Stimulated activated CD8-positive, alpha-beta memory T cell treated with anti-CD3 and anti-CD28 coated beads, Interleukin-7, amount 100 ng/mL, for 4 hours (primary cell): ENCODE measurements around the gene RIPK3.

Experiments used
- DNase-seq, 2 donors: peaks; one replicate each; pipeline ENCODE4 v3.0.0-alpha.2; 2020; ENCODE audit warnings: low read depth in 2 of 2

Gene RIPK3

DNA sequence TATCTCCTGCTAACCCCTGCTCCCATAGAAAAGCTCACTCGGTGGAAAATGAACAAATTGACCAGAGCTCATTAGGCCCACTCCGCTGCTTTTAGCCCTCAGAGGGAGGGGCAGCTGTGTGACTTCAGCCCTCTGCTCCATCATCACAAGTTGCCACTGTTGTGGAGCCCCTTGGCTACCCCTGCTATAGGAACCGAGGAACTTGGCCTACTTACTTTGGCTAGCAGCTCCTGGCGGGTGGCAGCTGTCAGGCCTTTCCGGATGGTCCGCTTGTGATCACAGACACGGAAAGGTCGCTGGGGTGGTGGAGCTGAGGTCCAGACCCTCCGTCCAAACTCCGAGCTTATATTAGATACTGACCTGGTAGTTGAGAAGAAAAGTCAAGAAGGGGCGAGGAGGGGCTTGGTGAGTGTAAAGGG lies 32.6 kb downstream of the RIPK3 start:
- no peak for DNase-seq

- DNase-seq = no peak
Observed at GRCh38 chr14:24304019-24304387, 35.8 kb downstream of the RIPK3 start.

- no peak for DNase-seq
Observed at GRCh38 chr14:24300326-24300980, 39.3 kb downstream of the RIPK3 start.

GRCh38 chr14:24299255-24300191 lies 40.3 kb downstream of the RIPK3 start, which contains the start of the genes DHRS1 and NOP9:
Gene DHRS1, minus strand, starts transcription at chr14:24299780. Its CDS starts 674 bp downstream, at chr14:24299106.
Gene NOP9, plus strand, starts transcription at chr14:24299850. Its CDS starts 105 bp downstream, at chr14:24299955.
- peak; percentile 85 for DNase-seq

DNA sequence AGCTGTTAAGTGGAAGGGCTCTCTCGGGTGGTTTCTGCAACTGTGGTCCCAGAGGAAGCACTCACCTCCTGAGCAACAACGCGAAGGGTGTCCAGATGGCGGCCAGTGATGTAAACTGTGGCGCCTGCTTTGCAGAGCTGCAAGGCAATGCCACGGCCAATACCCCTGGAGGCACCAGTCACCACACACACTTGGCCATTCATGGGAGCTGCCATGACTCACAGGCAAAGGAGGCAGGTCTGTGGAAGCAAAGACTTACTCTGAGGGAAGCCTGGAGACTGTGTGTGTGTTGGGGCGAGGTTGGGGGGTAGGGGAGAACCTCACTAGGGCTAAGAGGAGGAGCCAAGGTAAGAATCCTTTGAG lies 40.9 kb downstream of the RIPK3 start:
- no peak for DNase-seq

GRCh38 chr14:24297190-24297964 lies 42.4 kb downstream of the RIPK3 start:
- DNase-seq = no peak

GRCh38 chr14:24296341-24297157 lies 43.2 kb downstream of the RIPK3 start:
- peak; percentile 52 to 64 for DNase-seq

- no peak for DNase-seq
Observed at GRCh38 chr14:24293525-24293924, 46.3 kb downstream of the RIPK3 start.

- DNase-seq = no peak
Observed at GRCh38 chr14:24292118-24292807, 47.5 kb downstream of the RIPK3 start.

- DNase-seq = no peak
Observed at GRCh38 chr14:24291446-24292117, 48.2 kb downstream of the RIPK3 start.

- no peak for DNase-seq
Observed at GRCh38 chr14:24290746-24291145, 49.0 kb downstream of the RIPK3 start.

GRCh38 chr14:24289649-24290280 lies 50.0 kb downstream of the RIPK3 start:
- DNase-seq = no peak

GRCh38 chr14:24286996-24287395 lies 52.8 kb downstream of the RIPK3 start:
- no peak for DNase-seq
